ENCODE data around the gene SLC6A20.
"Not testable (repeated sequence)": the region's sequence is repeated elsewhere in the genome, so short reads cannot be mapped to it uniquely, and the experiment has no call there.

Gene SLC6A20

GRCh38 chr3:45762647-45763302 is 33.6 kb downstream of the SLC6A20 start:
- FAIRE-seq = no peak
- DNase-seq (ENCODE audit: extremely low spot score, insufficient read length, low read depth) = no peak

GRCh38 chr3:45761831-45762230 is 34.5 kb downstream of the SLC6A20 start:
- no peak for FAIRE-seq
- no peak for DNase-seq (ENCODE audit: extremely low spot score, insufficient read length, low read depth)

GRCh38 chr3:45760878-45761711 is 35.2 kb downstream of the SLC6A20 start:
- peak; percentile 80 for FAIRE-seq
- DNase-seq (ENCODE audit: extremely low spot score, insufficient read length, low read depth) = peak; percentile 73

DNA sequence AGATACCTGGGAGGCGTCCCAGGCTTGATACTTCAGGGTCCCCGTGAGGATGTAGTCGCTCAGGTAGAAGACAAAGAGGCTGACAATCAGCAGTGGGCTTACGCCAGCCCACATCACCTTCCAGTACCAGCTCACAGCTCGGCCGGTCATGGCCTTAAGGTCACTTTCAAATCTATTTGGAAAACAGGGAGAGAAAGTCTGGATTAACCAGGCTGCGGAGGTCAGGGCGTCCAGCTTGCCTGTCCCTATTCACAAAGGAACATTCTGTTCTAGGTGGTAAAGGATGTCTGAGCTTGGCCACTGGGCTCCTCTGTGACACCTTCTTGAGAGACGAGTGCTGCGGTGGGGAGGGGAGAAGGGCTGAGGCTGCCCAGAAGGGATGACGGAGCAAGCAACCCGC is 36.5 kb downstream of the SLC6A20 start:
- no peak for FAIRE-seq
- no peak for DNase-seq (ENCODE audit: extremely low spot score, insufficient read length, low read depth)

DNA sequence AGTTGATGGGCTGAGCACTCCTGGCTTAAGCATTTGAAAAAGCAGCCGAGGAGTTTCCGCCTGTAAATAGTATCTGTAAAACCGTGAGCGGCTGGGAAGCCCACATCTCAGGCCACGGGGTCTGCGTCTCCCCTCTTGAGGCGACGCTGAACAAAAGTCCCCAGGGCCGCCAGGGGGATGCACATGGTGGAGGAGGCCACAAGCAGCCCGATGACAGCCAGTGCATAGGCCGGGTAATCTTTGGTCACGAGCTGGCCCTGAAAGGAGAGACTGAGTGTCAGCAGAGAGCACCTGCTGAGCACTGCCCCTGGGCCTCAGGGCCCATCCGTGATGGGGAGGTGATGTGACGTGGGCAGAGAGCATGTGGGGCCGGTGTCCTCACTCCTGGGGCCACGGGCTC is 37.5 kb downstream of the SLC6A20 start:
- no peak for DNase-seq (ENCODE audit: extremely low spot score, insufficient read length, low read depth)
- no peak for FAIRE-seq

DNA sequence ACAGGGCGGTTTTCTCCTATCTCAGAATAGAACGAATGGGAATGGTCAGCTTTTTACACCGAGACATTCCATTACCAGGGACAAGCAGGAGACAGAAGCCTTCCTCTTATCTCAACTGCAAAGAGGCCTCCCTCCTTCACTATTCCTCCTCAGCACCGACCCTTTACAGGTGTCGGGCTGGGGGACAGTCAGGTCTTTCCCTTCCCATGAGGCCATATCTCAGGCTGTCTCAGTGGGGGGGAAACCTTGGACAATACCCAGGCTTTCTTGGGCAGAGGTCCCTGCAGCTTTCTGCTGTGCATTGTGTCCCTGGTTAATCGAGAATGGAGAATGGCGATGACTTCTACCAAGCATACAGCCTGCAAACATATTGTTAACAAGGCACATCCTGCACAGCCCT is 39.2 kb downstream of the SLC6A20 start:
- not testable (repeated sequence) for DNase-seq (ENCODE audit: extremely low spot score, insufficient read length, low read depth); FAIRE-seq

- DNase-seq (ENCODE audit: extremely low spot score, insufficient read length, low read depth) (no peak), FAIRE-seq (no peak)
These were observed 40.3 kb downstream of the SLC6A20 start for GRCh38 chr3:45756055-45756454.

GRCh38 chr3:45754461-45754860 is 41.9 kb downstream of the SLC6A20 start:
- FAIRE-seq (no peak), DNase-seq (ENCODE audit: extremely low spot score, insufficient read length, low read depth) (no peak)

- no peak for FAIRE-seq
- DNase-seq (ENCODE audit: extremely low spot score, insufficient read length, low read depth) = no peak
These were observed 43.2 kb downstream of the SLC6A20 start for GRCh38 chr3:45753095-45753494.

- FAIRE-seq (no peak), DNase-seq (ENCODE audit: extremely low spot score, insufficient read length, low read depth) (no peak)
These were observed 44.6 kb downstream of the SLC6A20 start for GRCh38 chr3:45751537-45752242.

- no peak for DNase-seq (ENCODE audit: extremely low spot score, insufficient read length, low read depth)
- no peak for FAIRE-seq
These were observed 46.5 kb downstream of the SLC6A20 start for GRCh38 chr3:45749880-45750279.

DNA sequence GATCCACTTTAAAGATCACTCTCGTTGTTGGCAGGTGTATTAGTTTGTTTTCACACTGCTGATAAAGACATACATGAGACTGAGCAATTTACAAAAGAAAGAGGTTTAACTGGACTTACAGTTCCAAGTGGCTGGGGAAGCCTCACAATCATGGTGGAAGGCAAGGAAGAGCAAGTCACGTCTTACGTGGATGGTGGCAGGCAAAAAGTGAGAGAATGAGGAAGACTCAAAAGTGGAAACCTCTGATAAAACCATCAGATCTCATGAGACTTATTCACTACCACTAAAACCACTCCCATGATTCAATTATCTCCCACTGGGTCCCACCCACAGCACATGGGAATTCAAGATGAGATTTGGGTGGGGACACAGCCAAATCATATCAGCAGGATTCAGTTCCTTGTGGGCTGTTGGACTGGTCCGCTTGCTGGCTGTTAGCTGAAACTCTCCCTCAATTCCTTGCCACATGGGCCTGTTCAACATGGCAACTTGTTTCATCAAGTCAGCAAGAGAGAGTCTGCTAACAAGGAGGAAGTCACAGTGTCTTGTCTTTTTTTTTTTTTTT is 47.2 kb downstream of the SLC6A20 start:
- not testable (repeated sequence) for DNase-seq (ENCODE audit: extremely low spot score, insufficient read length, low read depth); FAIRE-seq

GRCh38 chr3:45748068-45748467 is 48.3 kb downstream of the SLC6A20 start:
- FAIRE-seq (no peak), DNase-seq (ENCODE audit: extremely low spot score, insufficient read length, low read depth) (no peak)

DNA sequence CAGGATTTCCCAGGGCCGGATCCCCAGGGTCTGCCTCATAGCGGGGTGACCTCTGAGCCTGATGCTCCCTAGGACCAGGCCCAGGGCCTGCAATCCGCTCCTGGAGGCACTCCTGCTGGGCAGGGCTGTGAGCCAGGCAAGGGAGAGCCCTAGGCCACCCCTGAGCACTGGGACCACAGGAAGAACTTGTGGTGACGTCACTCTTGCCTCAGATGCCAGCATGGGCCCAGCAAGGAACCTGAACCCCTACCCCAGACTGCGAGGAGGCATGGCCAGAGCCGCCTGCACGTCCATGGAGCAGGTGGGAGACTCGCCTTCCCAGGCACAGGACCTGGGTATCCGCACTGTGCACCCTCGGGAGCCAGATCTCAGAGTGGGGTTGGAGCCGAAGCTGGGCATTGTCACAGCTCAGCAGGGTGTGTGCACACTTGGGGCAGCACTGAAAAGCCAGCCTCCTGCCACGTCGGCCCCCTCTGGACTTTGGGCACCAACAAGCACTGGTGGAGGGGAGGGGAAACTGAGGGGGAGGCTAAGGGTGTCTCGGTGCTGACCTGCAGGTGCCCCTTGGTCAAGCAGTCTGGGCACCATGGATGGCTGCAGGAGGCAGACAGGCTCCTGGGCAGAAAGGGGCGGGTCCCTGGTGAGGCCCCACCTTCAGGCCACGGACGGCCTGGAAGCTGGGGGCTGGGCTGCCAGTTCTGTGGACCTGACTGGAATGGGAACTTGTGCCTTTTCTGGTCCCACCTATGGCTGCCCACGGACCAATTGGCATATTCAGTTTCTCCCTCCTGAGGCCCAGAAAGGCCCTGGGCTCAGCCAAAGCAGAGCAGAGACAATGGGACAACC is 49.3 kb downstream of the SLC6A20 start:
- FAIRE-seq (no peak), DNase-seq (ENCODE audit: extremely low spot score, insufficient read length, low read depth) (no peak)

DNA sequence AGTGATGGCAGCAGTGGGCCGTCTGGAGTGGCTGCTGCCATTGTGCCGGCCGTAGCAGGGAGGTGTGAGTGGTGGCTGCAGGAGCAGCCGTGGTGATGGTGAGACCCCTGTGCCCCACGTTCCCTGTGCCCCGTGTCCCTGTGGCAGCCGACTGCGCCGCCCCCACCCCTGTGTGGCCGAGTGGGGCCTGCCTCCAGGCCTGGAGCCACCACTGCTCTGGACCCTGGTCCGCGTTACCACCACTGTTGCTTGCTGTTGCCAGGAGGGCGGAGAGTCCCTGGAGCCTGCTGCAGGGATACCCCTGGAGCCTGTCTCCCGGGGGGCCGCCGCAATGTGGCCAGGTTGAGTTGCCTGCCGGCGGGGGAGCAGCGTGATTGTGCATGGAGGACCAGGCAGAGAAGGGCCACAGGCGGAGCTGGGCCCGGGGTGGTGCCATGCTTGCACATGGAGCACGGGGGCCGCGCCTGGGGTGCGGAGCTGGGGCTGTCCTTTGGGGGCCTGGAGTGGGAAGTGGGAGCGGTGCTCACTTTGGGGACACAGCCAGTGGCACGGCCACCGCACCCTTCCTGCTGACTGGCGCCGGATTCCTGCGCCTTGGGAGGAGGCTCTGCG is 50.1 kb downstream of the SLC6A20 start:
- DNase-seq (ENCODE audit: extremely low spot score, insufficient read length, low read depth) (no peak), FAIRE-seq (no peak)

- DNase-seq (ENCODE audit: extremely low spot score, insufficient read length, low read depth) = no peak
- FAIRE-seq = no peak
These were observed 53.8 kb downstream of the SLC6A20 start for GRCh38 chr3:45742461-45743089.

DNA sequence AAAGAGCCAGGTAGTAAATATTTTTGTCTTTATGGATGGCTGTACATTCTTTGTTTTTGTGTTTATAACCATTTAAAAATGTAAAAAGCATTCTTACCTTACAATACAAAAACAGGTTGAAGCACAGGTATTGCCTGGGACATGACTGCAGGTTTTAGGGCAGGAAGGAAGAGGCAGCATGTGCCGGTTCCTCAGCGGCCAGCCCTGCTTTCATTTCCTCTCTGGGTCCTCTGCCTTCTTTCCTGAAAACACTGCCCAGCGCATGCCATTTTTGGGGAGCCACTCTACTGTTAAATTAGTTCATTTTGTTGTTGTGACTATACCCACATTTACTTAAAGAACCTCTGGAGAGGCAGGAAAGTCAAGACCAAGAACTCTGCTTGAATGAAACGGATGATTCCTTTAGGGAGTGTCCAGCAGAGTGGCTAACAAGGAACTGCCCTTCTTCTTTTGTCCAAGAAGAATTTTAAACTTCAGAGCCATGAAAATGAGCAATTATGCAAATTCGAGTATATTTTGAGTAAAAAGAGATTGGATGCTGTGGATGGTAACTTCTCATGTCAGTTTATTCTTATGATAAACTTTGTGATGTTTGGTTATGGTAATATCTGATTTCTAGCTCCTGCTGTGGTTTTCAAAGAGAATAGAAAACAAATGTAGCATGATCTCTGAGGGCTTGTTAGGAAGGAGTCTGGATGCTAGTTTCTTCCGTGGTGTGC is 54.4 kb downstream of the SLC6A20 start:
- FAIRE-seq = no peak

DNA sequence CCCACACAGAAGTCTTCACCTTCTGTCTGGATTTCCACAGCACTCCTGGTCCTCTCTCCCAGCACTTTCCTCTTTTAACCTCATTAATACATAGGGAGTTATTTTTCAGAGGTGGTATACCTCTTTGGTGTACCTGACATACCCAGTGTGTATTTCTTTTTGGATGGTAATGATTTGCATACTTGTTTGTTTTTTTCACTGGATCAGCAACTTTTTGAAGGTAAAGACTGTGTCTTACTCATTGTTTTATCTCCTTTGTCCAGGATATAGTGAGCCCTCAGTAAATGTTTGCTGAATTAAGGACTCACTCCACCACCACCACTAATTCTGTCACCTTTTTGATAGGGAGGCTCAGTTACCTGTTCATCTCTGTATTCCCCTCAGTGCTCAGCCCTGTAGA is 55.1 kb downstream of the SLC6A20 start:
- FAIRE-seq = no peak
- DNase-seq (ENCODE audit: extremely low spot score, insufficient read length, low read depth) = no peak

More for the DNA sequence above, 54.4 kb downstream of the SLC6A20 start:
- no peak for DNase-seq (ENCODE audit: extremely low spot score, insufficient read length, low read depth)

Data from GM18507 (cell line).